Amniotic stem cell (primary cell): ENCODE measurements around the gene RPS6KA2.

Experiments
- DNase-seq: peaks from one replicate; lab custom pipeline; 2025; lab: John Stamatoyannopoulos, UW

The RPS6KA2 gene

DNA sequence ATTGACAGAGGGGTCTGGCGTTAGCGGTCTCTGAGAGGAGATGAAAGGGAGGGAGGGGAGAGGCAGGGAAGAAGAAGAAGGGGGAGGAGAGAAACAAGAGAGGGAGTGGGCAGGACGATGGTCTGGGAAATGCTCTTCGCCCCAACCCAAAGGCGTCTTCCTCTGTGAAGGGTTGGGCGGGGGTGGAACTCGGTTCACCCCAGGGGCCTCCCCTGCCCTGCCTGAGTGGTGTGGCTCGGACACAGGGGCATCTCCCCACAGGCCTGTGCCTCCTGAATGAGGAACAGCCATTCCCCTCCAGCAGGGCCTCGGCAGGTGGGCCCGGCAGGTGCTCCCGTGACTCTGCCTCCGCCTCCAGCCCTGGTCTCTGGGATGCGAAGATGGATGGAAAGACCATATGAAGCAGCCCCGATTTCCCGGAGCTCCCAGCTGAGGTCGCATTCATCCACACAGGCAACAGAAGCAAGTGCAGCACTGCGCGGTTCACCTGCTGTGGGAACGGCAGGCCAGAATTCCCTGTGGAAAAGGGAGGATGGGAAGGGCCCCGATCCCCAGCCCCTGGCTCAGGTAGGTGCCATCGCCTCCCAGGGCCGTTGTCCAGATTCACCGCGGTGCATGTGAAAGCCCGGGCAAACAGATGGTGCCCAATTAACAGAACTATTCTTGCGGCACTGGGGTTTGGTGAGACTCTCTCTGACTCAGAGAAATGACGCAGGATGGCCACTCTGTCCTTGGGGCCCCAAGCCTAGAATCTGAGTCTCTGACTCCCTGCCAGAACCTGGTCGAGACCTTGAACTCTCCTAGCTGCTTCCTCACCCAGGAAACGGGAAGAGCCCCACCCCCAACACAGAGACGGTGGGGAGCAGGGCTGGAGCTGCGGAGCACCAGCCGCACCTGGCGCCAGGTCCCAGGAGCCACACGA, 29.4 kb upstream of the RPS6KA2 start:
- no peak for DNase-seq

DNA sequence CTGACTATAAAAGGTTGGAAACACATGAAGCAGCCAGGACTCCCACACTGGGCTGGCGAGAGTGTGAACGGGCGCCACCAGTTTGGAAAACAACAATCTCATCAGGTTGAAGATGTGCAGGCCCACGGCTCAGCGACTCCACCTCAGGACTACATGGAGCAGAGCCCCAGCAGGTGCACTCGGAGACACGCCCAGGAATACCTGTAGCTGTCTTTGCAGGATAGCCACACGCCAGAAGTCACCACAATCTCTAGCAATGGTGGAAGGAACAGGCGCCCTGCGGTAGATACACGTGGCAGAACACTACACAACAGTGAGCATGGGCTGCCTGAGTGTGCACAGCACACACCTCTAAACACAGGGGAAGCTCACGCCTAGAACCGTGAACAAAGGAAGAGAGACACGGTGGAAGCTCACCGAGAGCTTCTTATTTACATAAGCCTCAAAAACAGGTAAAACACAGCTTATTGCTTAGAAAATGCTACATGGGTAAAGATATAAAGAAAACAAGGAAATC, 28.7 kb upstream of the RPS6KA2 start:
- no peak for DNase-seq

DNA sequence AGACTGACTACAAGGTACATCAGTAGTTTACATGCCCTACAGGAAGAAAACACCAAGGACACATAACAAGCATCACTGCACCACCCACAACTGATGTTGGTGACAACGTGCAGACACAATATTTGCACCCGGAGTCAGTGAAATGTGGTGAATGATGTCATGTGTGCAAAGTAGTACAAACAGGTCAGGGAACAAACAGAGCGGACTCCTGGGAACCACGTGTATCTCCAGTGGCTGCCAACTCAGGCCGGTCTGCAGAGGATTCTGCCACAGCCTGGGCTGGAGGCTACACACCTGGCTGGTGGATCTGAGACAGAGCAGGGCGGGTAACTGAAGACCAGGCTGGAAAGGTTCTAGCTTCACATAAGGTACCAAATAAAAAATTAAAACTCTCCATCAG, 28.2 kb upstream of the RPS6KA2 start:
- DNase-seq = no peak

DNA sequence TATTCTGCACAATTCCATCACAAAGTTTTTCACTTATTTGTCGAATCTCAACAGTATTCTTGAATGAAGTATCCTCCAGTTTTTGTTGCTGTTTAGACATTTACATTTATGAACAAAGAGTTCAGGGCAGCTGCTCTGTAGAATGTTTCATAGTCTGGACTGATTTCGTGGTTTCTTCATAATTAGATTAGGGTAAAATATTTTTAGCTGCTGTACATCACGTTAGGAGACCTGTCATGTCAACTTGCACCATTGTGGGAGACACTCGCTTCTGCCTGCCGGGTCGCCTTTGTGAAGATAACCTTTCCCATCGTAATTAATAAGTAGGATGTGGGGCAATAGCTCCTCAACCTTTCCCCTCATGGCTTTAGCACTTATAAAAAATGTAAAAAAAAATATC, 27.5 kb upstream of the RPS6KA2 start:
- no peak for DNase-seq

DNA sequence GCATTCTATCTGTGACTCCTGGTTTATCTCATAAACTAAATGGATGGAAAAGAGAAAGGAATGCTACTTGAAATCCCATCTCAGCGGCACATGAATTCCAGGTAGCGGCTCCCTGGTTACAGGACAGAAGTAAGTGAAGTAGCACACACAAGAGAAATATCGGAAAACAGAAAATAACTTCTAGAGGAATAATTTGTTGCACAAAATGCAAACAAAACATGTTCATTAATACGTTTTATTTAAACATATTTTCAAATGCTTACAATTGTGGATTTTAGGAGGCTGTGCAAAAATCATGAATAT, 26.5 kb upstream of the RPS6KA2 start:
- DNase-seq = no peak

DNA sequence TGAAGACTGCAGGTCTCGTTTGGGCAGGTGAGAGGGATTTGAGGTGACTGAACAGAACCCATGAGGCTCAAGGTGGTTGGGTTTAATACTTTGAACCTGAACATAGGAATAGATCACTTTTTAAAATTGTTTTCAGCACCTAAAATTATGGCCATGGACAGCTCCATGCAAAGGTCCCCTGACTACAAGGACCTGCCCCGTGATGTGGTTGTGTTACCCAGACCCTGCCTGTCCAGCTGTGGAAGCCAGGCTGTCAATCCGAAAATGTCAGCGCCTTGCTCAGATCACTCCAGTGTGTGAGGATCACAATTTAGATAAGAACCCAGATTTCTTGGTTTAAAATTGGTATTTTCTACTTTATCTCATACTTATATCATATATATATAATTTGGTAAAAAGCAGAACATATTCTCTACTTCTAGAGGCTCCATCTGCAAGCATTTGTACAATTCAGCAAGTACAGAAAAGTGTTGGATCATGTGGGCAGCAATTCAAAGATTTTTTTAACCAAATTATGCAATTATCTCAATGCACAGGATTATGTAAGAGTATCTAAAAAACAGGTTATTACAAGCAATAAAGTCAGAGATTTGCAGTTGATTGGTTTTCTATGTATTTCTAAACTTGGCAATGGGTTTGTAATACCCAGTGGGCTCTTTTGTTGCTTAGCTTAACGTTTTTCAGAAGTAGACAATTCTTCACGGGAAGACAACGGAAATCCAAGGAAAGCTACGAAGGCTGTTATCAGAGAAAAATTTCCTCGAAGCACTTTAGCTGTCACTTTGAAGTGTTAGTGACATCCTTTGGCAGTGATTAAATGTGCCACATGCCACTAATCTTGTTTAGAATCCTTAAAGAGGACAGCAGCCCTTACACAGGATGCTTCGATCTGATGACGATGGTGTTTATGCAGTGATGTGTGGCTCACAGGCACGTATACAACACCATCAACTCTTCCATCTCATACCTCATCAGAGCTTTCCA, 24.1 kb upstream of the RPS6KA2 start:
- no peak for DNase-seq

DNA sequence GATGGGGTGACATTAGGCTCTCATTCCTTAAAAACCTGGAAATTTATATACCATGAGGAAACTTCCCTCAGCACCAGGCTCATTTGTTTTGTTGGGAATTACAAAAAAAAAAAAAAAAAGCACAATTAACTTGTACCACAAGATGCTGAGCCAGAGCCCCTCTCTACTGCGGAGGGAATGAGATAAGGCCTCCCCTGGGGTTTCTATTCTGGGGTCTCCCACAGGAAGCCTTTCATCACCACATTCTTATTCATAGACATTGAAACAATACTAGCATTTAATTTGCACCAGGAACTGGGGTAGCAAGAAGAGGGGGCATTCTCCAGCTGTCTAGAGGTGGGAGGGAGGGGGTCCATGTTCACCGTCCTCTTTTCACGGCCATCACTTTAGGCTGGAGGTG, 23.0 kb upstream of the RPS6KA2 start:
- no peak for DNase-seq

DNA sequence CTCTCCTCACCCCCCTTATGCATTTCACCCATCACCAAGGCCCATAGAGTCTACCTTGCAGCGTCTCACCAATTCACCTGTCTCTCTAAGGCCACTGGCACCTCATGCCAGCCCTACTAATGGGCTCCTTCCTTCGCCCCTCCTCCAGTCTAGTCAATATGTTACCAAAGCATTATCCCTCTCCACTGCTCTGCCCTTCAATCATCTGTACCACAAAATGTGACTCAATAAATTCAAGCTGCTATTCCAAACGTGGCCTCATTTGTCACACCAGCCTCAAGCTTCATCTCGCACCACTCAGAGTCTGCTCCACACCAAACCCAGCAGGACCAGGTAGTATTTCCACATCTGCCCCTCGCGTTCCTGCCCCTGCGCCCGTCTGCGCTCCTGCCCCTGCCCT, 21.8 kb upstream of the RPS6KA2 start:
- no peak for DNase-seq

DNA sequence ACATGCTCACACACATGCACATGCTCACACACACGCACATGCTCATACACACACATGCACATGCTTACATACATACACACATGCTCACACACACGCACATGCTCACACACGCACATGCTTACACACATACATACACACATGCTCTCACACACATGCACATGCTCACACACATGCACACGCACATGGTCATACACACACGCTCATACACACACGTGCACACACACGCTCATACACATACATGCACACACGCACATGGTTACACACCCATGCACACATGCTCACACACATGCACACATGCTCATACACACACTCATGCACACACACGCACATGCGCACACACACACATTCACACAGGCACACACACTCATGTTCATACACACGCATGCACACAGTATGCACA, 20.8 kb upstream of the RPS6KA2 start:
- no peak for DNase-seq

DNA sequence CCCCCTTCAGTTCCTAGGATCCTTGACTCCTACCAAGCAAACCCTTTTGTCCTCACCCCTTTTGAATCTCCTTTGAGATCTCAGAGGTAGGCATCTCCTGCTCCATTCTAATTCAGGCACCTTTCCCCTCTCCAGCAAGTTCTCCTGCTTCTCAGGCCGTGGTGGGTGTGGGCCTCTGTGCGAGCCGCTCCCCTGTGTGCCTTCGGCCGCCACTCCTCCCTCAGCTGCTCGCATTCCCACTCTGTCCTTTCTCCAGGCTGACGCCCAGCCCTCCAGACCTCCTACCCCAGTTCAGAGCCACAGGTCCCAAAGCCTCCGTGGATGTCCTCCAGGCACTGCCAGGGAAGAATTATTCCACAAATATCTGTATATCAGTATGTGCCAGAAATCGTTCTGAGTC, 19.7 kb upstream of the RPS6KA2 start:
- DNase-seq = no peak

DNA sequence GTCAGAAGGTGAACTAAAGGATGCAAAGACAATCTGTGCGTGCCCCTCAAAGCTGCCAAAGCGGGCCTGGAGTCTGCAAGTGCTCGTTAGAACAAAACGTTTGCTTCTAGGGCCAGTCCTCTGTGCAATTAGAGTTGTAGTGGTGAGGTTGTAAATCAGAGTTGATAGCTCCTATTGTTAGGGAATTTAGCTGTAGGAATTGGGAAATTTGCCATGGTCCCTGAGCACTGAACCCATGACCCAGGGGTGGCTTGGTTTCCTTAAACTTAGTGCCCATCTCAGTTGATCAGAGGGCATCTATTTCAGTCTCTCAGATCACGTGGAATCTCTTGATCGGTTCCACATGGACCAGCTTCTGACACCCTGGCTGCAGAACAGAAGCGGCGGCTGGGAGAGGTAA, 18.8 kb upstream of the RPS6KA2 start:
- DNase-seq = no peak

DNA sequence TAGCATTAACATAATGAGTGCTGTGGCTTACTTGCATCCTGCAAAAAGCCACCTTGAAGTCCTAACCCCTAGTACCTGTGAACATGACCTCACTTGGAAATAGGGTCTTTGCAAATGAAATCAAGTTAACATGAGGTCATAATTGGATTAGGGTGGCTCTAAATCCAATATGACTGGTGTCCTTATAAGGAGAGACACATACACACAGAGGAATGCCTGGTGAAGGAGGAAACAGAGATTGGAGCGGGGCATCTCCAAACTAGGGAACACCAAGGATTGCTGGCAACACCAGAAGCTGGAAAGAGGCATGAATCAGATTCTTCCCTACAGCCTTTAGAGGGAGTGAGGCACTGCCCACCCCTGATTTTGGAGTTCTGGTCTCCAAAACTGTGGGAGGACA, 17.6 kb upstream of the RPS6KA2 start:
- no peak for DNase-seq

DNA sequence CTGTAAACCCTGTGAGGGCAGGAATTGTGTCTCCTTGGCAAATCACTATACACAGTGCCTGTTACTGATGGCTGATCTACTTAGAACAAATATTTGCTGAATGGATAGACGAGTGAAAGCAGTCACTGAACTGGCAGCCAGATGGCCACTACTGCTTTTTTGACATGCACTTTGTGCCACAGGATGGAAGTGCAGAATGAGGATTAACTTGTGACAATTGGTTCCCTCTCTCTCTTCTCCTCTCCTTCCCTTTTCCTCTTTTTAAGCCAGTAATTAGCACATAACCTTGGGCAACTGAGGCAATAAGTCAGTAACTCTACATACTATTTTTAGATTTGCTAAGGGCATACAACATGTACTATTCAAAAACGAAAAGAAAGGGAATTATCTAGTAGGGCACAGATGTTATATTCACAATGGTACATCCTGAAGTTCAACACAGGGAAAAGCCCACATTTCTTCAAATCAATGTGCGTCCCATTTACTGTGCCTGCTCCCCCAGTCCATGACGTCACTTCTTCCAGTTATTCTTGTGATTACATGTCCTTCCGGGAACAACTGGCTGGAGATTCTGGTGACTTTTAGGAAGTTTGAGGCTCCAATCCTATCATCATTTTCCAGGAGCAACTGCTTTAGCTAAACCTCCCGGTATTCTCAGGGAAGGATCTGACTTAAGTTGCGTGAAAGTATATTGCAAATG, 17.0 kb upstream of the RPS6KA2 start:
- no peak for DNase-seq

DNA sequence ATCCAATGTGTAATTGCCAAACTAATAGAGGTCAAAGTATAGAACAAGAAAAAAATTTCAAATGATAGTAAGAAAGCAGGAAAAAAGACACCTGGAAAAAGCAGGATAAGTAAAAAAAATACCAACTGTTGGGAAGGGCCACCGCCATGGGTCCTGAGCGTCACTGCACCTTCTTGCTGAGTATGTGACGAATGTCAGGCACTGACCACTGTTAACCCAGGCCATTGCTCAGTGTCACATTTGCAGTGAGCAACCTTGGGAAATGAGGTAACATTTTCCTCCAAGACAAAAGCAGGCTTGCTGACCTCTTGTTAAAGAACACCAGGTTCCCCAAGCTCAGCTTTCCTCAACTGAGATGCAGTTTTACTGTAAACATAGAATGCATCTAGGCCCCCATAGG, 15.6 kb upstream of the RPS6KA2 start:
- no peak for DNase-seq

DNA sequence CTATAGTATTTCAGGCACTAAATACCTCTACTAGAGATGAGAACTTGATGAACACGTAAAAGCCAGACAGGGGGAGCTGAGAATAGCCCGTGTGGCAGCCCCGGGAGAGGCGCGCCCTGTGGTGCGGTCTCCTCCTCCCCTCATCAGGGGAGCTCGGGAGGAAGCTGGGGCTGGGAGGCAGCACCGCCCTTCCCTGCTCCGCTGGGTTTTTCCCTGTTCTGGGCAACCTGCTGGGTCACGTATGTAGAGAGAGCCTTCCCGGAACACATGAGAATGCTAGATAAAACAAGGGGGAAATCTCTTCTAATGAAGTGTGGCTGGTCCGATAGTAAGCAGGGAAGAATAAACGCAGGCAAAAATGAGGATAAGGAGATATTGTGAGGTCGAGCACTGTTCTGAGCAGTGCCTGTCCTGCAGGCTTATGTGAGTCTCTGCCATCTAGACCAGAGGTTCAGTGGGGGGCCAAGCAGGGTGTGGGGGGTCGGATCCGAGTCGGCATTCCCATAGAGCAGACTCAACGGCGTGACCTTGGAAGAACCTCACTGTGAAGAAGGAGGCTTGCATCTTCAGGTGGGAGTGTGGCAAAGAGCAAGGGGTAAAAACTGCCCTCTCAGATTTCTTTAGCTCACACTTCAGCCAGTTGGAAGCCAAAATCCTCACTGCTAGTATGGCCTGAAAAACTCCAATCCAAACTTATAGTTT, 13.4 kb upstream of the RPS6KA2 start:
- DNase-seq = no peak

DNA sequence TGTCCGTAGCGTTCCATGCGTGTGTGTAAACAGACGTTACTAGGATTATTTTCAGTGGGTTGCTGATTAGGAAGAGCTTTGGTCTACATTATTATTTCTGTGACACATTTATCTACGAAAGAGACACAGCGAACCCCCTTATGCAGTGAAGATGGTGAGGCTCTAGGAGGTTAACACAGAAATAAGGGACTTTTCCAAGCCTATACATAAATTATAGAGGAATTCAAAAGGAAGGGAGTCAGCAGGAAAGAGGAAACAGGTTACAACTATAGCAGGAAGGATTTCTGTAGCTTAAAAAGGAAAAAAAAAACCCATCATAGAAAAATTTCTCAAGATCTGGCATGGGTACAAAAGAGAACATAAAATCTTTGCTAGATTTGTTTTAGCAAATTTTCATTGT, 12.9 kb upstream of the RPS6KA2 start:
- no peak for DNase-seq

DNA sequence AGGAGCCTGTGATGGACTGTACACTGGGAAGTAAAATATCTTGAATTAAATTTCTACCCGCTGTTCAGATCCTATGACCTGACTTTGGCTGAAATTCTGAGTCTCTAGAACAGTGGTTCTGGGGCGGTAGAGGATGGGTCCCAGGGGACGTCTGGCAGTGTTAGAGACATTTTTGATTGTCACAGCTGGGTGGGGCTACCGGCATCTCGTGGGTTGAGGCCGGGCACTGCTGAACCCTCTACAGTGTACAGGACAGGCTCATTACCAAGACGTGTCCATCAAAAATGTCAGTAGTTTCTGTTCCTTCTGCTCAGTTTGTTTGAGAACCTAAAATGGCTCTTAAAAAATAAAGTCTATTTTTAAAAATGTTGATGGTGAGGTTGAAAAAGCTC, 11.5 kb upstream of the RPS6KA2 start:
- DNase-seq = no peak

DNA sequence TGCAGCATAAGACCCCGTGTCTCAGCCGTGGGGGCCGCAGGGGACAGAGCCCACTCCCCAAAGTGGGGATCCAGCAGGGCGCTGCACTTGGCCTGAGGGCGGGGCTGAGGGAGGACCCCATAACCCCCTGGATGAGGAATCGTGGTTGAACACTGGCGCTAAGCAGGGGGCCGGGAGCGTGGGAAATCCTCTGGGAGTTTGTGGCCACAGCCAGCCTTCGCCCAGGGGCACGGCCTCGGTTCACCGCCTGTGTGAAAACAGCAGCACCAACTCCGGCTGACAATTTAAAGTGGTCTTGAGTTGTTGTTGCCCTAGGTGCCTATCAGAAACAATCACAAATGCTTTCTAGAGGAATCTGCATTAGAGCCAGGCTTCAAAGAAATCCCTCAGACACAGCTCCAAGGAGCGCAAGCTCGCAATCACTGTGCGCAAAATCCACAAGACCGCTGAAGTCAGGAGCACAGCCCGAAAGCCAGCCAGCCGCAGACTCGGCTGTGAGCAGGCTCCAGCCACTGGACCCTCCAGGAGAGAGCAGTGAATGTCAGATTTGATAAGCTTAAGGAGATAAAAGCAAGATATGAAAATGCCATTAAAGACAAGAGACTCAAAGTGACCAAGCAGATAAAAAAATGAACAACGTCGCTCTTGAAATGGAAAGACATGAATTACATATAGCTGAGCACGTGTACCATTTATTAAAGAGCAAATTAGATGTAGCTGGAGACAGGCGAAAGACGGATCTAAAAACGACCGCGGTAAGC, 10.9 kb upstream of the RPS6KA2 start:
- no peak for DNase-seq

DNA sequence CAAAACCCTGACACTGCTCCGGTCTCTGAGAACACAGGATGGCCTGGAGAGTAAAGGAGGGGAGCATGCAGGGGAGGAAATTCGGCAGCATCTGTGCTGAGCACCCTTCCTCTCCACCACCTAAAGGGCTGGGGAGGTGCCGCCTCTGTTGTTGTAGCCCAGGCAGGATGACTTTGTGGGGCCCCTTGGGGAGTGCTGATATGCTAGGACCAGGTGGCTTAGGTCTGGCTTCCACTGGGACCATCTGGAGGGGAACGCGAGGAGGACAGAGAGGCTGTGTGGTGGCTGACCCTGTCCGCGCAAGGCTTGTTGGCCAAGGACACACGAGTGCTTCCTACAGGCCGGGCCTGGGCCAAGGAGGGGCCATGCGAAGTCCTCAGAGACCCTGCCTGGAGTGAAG, 9.9 kb upstream of the RPS6KA2 start:
- DNase-seq = no peak

DNA sequence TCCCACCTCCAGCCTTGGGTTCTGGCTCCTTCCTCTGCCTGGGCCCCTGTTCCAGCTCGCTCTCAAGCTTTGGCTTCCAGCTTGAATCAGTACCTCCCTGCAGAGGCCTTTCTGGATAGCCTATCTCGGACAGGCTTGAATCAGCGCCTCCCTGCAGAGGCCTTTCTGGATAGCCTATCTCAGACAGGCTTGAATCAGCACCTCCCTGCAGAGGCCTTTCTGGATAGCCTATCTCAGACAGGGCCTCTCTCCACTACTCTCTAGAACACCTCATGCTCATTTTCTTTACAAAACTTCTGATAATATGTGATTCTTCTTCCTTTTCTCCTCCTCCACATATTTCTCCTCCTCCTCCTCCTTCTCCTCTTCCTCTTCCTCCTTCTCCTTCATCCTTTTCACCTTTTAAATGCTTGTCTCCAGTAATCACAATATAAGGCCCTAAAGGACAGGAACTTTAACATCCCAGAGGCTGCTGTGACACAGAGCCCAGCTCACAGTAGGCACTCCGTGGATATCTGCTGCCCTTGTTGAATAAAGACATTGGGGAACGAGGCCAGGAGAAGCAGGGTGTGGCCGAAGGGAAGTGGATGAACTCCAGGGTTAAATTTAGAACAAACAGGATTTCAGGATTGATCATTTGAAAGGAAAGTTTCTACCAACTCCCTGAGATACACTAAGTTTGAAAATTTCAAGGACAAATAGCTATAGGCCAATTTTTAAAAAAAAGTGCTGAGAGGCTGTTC, 9.3 kb upstream of the RPS6KA2 start:
- no peak for DNase-seq
